GM12892 (cell line): Measurements from ENCODE around the gene DIRAS1.

Source experiments
- POLR2A ChIP-seq: IDR thresholded peaks from 2 replicates; pipeline ENCODE4 v1.6.1; 2011; ENCODE audit warnings: low read depth, low read length, control low read depth
- POLR2AphosphoS5 ChIP-seq: IDR thresholded peaks from 2 replicates; pipeline ENCODE4 v1.6.1; 2011; ENCODE audit warnings: low read depth, low read length, control low read depth
- TAF1 ChIP-seq: IDR thresholded peaks from 2 replicates; pipeline ENCODE4 v1.6.1; 2011; ENCODE audit warnings: low read depth, mild to moderate bottlenecking, control low read depth, low read length, borderline replicate concordance

DNA sequence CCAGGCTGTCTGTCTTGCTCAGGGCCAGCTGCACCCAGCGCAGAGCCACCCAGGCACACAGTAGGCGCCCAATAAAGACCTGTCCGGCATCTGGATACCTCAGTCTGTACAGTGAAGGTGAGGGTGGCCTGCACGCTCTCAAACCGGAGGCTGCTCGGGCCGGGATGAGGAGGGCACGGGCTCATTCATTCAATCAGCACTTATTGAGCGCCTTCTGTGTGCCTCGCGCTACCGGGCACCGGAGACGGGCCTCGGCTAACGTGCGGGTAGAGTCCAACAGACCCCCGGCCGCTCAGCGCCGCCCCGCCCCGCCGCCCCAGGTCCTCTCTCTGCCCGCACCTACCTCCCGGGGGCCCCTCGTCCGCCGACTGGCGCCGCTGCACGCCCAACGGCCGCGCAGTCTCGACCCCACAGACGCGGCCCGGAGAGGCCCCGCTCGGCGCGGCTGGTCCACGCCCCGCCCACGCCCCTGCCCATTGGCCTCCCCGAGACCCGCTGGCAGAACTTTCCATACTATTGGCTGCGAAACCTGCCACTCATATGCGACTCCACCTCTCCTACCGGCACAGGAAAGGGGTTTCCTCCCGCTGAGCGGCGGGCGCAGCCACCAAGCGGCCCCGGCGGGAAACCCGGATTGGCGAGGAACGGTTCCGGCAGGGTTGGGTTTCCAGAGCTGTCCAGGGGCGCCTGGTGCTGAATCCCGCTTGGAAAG is 18.6 kb upstream of the DIRAS1 start, which contains the start of gene SLC39A3:
- TF ChIP-seq TAF1 (no peak), POLR2AphosphoS5 (no peak), POLR2A (peak; percentile 39; the same call in 1 of the 2 replicates)
